ENCODE measurements around the gene ACOXL.

The ACOXL gene

GRCh38 chr2:110812726-110813645 lies 80.6 kb downstream of the ACOXL start:
- no peak overlapping the region for H3K4me3 ChIP-seq (ENCODE audit: low read length)
- TF ChIP-seq CTCF (IDR thresholded peaks at IDR 0.05; ENCODE audit: insufficient read depth, low read depth, low read length, missing control alignments) = no peak
- DNase-seq (ENCODE audit: low read depth) = no peak

- TF ChIP-seq CTCF (IDR thresholded peaks at IDR 0.05; ENCODE audit: insufficient read depth, low read depth, low read length, missing control alignments) = no peak
- no peak for DNase-seq (ENCODE audit: low read depth)
- H3K4me3 ChIP-seq (ENCODE audit: low read length) = no peak overlapping the region
Measured at GRCh38 chr2:110813896-110814295, 81.5 kb downstream of the ACOXL start.

GRCh38 chr2:110815938-110816337 lies 83.6 kb downstream of the ACOXL start:
- no peak overlapping the region for H3K4me3 ChIP-seq (ENCODE audit: low read length)
- no peak for TF ChIP-seq CTCF (IDR thresholded peaks at IDR 0.05; ENCODE audit: insufficient read depth, low read depth, low read length, missing control alignments)
- DNase-seq (ENCODE audit: low read depth) = no peak

GRCh38 chr2:110816404-110817365 lies 84.3 kb downstream of the ACOXL start:
- peak; percentile 83 for DNase-seq (ENCODE audit: low read depth)
- no peak overlapping the region for H3K4me3 ChIP-seq (ENCODE audit: low read length)
- no peak for TF ChIP-seq CTCF (IDR thresholded peaks at IDR 0.05; ENCODE audit: insufficient read depth, low read depth, low read length, missing control alignments)

GRCh38 chr2:110818767-110819481 lies 86.6 kb downstream of the ACOXL start:
- no peak for TF ChIP-seq CTCF (IDR thresholded peaks at IDR 0.05; ENCODE audit: insufficient read depth, low read depth, low read length, missing control alignments)
- no peak for DNase-seq (ENCODE audit: low read depth)
- H3K4me3 ChIP-seq (ENCODE audit: low read length) = no peak overlapping the region

GRCh38 chr2:110819711-110820110 lies 87.3 kb downstream of the ACOXL start:
- H3K4me3 ChIP-seq (ENCODE audit: low read length) = no peak overlapping the region
- no peak for TF ChIP-seq CTCF (IDR thresholded peaks at IDR 0.05; ENCODE audit: insufficient read depth, low read depth, low read length, missing control alignments)
- no peak for DNase-seq (ENCODE audit: low read depth)

Data from epithelial cell of esophagus (primary cell).